Calu3 (cell line): ENCODE measurements around the gene SLC1A2. TPM values are rescaled to one million over a fixed set of nuclear protein-coding genes. Genes with fewer than 3 reads are reported as not detected.

ENCODE experiments used
- BruUV-seq: library from RNA; stranded (reverse); fragments of 400-500 nt; replicated peaks from 2 replicates; lab custom pipeline; 2021; lab: Mats Ljungman, UMichigan
- CTCF ChIA-PET: fragments of 300-600 bp; sonication (Branson Sonifier 250); formaldehyde crosslinking; loops from one replicate; lab custom pipeline; 2022; ENCODE audit warnings: antibody characterized with exemption; lab: Charles Lee
- DNase-seq: peaks from one replicate; pipeline ENCODE4 v3.0.0; 2022
- H3K27ac Mint-ChIP-seq: one replicate; pipeline ENCODE4 v1.8.0; 2022; ENCODE audit warnings: mixed read lengths; ENCODE audit not compliant: unreplicated experiment
- H3K27me3 Mint-ChIP-seq: one replicate; pipeline ENCODE4 v1.8.0; 2022; ENCODE audit warnings: mixed read lengths; ENCODE audit not compliant: unreplicated experiment
- H3K36me3 Mint-ChIP-seq: one replicate; pipeline ENCODE4 v1.8.0; 2022; ENCODE audit warnings: mild to moderate bottlenecking, moderate library complexity, mixed read lengths; ENCODE audit not compliant: insufficient read depth, unreplicated experiment
- H3K4me1 Mint-ChIP-seq: one replicate; pipeline ENCODE4 v1.8.0; 2022; ENCODE audit warnings: mild to moderate bottlenecking, low read depth, mixed read lengths; ENCODE audit not compliant: unreplicated experiment
- H3K4me3 Mint-ChIP-seq: one replicate; pipeline ENCODE4 v1.8.0; 2022; ENCODE audit warnings: mild to moderate bottlenecking, low read depth, moderate library complexity, mixed read lengths; ENCODE audit not compliant: unreplicated experiment
- H3K9me3 Mint-ChIP-seq: one replicate; pipeline ENCODE4 v1.8.0; 2022; ENCODE audit warnings: low read depth, mixed read lengths; ENCODE audit not compliant: unreplicated experiment
- intact Hi-C: fragments of 100-400 bp; cut with micrococcal nuclease; formaldehyde crosslinking; loops from one replicate; pipeline ENCODE4 v1.10.0; 2022; ENCODE audit not compliant: unreplicated experiment
- total RNA-seq: library from RNA; stranded (reverse); gene quantifications from 2 replicates; pipeline ENCODE4 v1.2.3, GENCODE V29; 2022
- TF ChIP-seq, protein P1 (sequence below): fragments of 200-600 bp; IDR thresholded peaks from one replicate; pipeline ENCODE4 v1.8.0; 2022; ENCODE audit warnings: antibody characterized with exemption; ENCODE audit not compliant: unreplicated experiment

Gene SLC1A2
- total RNA-seq, 1 experiment from 2014 or later, result 0.40 TPM

DNA sequence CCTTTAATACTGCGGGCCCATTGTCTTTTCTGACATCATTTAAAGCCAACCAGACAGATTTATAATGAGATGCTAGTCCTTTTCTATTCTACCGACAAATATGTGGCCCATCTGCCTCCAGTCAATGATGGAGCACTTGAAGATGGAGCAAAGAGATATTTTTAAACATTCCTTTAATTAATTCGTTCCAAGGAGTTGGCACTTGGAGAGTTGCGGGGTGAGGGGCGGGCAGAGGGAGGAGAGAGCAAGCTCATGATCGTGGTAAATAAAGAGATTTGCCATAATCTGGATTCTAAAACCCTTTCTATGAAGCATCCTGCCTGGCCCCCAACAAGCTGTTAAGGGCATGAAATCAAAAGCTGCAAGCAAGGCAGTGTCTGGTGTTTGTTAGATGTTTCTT lies 5.0 kb downstream of the SLC1A2 start:
- H3K27ac Mint-ChIP-seq, result no peak overlapping the region
- CTCF ChIA-PET, result interaction anchor here (0.6 kb wide), 1 partner anchor 402 kb away, joined by 7 read pairs; no protein-coding TSS in a partner anchor
- H3K9me3 Mint-ChIP-seq, result no peaks in the 10 kb centered on the region
- no peak for DNase-seq
- H3K27me3 Mint-ChIP-seq, result peaks cover 59% of the 10 kb centered on the region
- BruUV-seq, result no TSS peak
- H3K36me3 Mint-ChIP-seq, result peaks cover 8% of the 10 kb centered on the region
- intact Hi-C loops, result loop anchor here (5.0 kb wide), 1 partner anchor 417 kb away; no protein-coding TSS in a partner anchor
- TF ChIP-seq, protein P1, sequence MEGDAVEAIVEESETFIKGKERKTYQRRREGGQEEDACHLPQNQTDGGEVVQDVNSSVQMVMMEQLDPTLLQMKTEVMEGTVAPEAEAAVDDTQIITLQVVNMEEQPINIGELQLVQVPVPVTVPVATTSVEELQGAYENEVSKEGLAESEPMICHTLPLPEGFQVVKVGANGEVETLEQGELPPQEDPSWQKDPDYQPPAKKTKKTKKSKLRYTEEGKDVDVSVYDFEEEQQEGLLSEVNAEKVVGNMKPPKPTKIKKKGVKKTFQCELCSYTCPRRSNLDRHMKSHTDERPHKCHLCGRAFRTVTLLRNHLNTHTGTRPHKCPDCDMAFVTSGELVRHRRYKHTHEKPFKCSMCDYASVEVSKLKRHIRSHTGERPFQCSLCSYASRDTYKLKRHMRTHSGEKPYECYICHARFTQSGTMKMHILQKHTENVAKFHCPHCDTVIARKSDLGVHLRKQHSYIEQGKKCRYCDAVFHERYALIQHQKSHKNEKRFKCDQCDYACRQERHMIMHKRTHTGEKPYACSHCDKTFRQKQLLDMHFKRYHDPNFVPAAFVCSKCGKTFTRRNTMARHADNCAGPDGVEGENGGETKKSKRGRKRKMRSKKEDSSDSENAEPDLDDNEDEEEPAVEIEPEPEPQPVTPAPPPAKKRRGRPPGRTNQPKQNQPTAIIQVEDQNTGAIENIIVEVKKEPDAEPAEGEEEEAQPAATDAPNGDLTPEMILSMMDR, result no peak
- H3K4me1 Mint-ChIP-seq, result peaks cover 10% of the 10 kb centered on the region
- no peak overlapping the region for H3K4me3 Mint-ChIP-seq

DNA sequence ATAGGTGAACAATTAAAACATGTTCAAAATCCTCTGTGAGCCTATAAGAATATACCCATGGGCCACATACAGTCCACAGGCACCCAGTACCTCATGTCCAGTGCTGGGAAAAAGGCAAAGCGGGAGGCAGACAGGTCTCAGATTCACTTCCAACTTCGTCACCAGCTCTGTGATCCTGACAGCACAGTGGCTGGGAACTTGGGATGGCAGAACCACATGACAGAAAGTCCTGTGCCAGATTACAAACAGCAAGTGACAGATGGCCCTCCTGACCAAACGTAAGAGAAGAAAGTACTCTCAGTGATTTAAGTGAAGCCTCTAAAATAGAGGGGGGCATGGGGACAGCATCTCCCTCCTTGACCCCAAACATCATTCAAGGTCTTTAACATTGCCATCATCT lies 5.8 kb downstream of the SLC1A2 start:
- no peak overlapping the region for H3K27ac Mint-ChIP-seq
- no TSS peak for BruUV-seq
- DNase-seq, result no peak
- peaks cover 6% of the 10 kb centered on the region for H3K36me3 Mint-ChIP-seq
- H3K27me3 Mint-ChIP-seq, result peaks cover 53% of the 10 kb centered on the region
- H3K9me3 Mint-ChIP-seq, result no peaks in the 10 kb centered on the region
- H3K4me3 Mint-ChIP-seq, result no peak overlapping the region
- peaks cover 7% of the 10 kb centered on the region for H3K4me1 Mint-ChIP-seq
- CTCF ChIA-PET, result no interaction called here
- intact Hi-C loops, result loop anchor here (5.0 kb wide), 1 partner anchor 416 kb away; no protein-coding TSS in a partner anchor
- TF ChIP-seq, protein P1, result no peak

DNA sequence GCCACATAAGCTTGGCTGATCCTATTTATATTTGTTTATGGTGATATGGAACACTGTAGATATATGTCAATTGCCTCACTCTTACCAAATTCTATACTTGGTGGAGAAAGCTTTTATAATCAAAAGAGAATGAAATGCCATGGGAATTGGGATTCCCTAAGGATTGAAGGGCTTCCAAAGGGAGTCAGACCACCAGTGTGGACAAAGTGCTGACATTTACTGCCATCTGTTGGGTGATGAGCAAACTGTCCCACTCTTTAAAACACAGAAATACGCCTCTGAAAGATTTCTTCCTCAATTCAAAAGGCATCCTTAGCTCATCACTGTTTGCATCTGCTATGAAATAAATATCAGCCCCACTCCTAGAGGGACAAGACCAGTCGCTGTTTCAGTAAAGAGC lies 7.1 kb downstream of the SLC1A2 start:
- no peak overlapping the region for H3K27ac Mint-ChIP-seq
- TF ChIP-seq, protein P1, result peak; percentile 53
- no peak overlapping the region for H3K4me3 Mint-ChIP-seq
- DNase-seq, result no peak
- H3K4me1 Mint-ChIP-seq, result no peaks in the 10 kb centered on the region
- intact Hi-C loops, result loop anchor here (5.0 kb wide), 1 partner anchor 415 kb away; no protein-coding TSS in a partner anchor
- no TSS peak for BruUV-seq
- H3K9me3 Mint-ChIP-seq, result no peaks in the 10 kb centered on the region
- peaks cover 40% of the 10 kb centered on the region for H3K27me3 Mint-ChIP-seq
- CTCF ChIA-PET, result interaction anchor here (0.6 to 1.2 kb wide), 4 partner anchors 67 to 486 kb away, joined by 3 to 4 read pairs (median 3); no protein-coding TSS in a partner anchor
- no peaks in the 10 kb centered on the region for H3K36me3 Mint-ChIP-seq

DNA sequence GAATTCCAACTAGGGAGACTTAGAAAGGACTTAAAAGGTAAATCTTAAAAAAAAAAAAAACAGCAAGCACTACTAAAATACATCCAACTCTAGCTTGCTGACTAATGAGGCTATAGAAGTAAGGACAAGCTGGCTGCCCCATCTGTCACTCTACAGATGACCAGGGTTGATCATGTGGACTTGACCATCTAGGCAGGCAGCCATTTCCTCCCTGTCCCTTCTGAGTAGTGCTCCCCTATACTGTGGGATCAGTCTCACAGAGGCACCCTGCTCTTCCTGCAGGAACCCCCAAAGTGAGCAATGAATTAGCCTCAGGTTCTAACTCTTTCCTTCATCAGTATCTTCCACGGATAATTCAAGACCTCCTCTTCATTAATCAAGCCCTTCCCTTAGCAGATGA lies 12.3 kb downstream of the SLC1A2 start:
- DNase-seq, result no peak
- no peak overlapping the region for H3K27ac Mint-ChIP-seq
- H3K4me1 Mint-ChIP-seq, result peaks cover 8% of the 10 kb centered on the region
- no TSS peak for BruUV-seq
- no peaks in the 10 kb centered on the region for H3K27me3 Mint-ChIP-seq
- CTCF ChIA-PET, result no interaction called here
- H3K36me3 Mint-ChIP-seq, result no peaks in the 10 kb centered on the region
- TF ChIP-seq, protein P1, result no peak
- no peaks in the 10 kb centered on the region for H3K9me3 Mint-ChIP-seq
- intact Hi-C loops, result loop anchor here (10.0 kb wide), 1 partner anchor 322 kb away; no protein-coding TSS in a partner anchor
- H3K4me3 Mint-ChIP-seq, result no peak overlapping the region
